ENCODE results near the gene CATSPERD. TPM values are rescaled to one million over a fixed set of nuclear protein-coding genes. Genes with fewer than 3 reads are reported as not detected.

The CATSPERD gene
- total RNA-seq, 1 experiment from 2014 or later = 0.50 TPM

DNA sequence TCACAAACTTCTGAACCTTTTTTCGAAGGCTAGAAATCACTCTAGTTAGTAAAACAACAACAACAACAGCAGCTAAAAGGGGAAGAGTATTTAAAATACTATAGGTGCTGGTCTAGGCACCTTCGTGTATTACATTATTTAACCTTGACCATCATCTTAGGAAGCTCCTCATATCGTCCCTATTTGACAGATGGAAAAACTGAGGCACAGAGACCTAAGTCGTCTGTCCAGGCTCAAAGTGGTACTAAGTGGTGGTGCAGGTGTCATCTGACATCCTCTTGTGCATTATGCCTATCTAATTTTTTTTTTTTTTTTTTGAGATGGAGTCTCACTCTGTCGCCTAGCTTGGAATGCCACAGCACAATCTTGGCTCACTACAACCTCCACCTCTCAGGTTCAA lies 29.1 kb downstream of the CATSPERD start:
- ChIA-PET CTCF (interaction anchor here (0.5 to 0.6 kb wide), 2 partner anchors 273 to 582 kb away, joined by 3 read pairs; no protein-coding TSS in a partner anchor), POLR2A (no interaction called here)
- Mint-ChIP-seq H3K27ac (no peak overlapping the region), H3K9me3 (no peaks in the 10 kb centered on the region), H3K27me3 (ENCODE audit: low read depth) (peaks cover 15% of the 10 kb centered on the region; the same call in 1 of the 2 replicates), H3K36me3 (no peaks in the 10 kb centered on the region), H3K4me1 (no peaks in the 10 kb centered on the region), H3K4me3 (no peak overlapping the region)
- no peak for TF ChIP-seq KAT7 (CRISPR knock-in tag; IDR thresholded peaks at IDR 0.05; ENCODE audit: borderline replicate concordance)
- TF ChIP-seq NR1H2 (CRISPR knock-in tag; IDR thresholded peaks at IDR 0.05) = no peak
- TF ChIP-seq MYBL2 (CRISPR knock-in tag; IDR thresholded peaks at IDR 0.05) = no peak
- TF ChIP-seq ZNF532 (CRISPR knock-in tag; IDR thresholded peaks at IDR 0.05; ENCODE audit: borderline replicate concordance) = no peak
- TF ChIP-seq, protein P1, sequence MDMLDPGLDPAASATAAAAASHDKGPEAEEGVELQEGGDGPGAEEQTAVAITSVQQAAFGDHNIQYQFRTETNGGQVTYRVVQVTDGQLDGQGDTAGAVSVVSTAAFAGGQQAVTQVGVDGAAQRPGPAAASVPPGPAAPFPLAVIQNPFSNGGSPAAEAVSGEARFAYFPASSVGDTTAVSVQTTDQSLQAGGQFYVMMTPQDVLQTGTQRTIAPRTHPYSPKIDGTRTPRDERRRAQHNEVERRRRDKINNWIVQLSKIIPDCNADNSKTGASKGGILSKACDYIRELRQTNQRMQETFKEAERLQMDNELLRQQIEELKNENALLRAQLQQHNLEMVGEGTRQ (CRISPR knock-in tag; IDR thresholded peaks at IDR 0.05) = no peak
- TF ChIP-seq OVOL2 (CRISPR knock-in tag; IDR thresholded peaks at IDR 0.05; ENCODE audit: borderline replicate concordance) = no peak
- TF ChIP-seq, protein P2, sequence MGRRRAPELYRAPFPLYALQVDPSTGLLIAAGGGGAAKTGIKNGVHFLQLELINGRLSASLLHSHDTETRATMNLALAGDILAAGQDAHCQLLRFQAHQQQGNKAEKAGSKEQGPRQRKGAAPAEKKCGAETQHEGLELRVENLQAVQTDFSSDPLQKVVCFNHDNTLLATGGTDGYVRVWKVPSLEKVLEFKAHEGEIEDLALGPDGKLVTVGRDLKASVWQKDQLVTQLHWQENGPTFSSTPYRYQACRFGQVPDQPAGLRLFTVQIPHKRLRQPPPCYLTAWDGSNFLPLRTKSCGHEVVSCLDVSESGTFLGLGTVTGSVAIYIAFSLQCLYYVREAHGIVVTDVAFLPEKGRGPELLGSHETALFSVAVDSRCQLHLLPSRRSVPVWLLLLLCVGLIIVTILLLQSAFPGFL (CRISPR knock-in tag; IDR thresholded peaks at IDR 0.05; ENCODE audit: borderline replicate concordance) = no peak
- no peak for TF ChIP-seq ELF4 (CRISPR knock-in tag; IDR thresholded peaks at IDR 0.05; ENCODE audit: low read depth)
- TF ChIP-seq, protein P3, sequence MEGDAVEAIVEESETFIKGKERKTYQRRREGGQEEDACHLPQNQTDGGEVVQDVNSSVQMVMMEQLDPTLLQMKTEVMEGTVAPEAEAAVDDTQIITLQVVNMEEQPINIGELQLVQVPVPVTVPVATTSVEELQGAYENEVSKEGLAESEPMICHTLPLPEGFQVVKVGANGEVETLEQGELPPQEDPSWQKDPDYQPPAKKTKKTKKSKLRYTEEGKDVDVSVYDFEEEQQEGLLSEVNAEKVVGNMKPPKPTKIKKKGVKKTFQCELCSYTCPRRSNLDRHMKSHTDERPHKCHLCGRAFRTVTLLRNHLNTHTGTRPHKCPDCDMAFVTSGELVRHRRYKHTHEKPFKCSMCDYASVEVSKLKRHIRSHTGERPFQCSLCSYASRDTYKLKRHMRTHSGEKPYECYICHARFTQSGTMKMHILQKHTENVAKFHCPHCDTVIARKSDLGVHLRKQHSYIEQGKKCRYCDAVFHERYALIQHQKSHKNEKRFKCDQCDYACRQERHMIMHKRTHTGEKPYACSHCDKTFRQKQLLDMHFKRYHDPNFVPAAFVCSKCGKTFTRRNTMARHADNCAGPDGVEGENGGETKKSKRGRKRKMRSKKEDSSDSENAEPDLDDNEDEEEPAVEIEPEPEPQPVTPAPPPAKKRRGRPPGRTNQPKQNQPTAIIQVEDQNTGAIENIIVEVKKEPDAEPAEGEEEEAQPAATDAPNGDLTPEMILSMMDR (IDR thresholded peaks at IDR 0.05) = no peak
- no peak for TF ChIP-seq RORB (CRISPR knock-in tag; IDR thresholded peaks at IDR 0.05)
- no peak for TF ChIP-seq ZNF416 (CRISPR knock-in tag; IDR thresholded peaks at IDR 0.05)
- TF ChIP-seq ZNF396 (CRISPR knock-in tag; IDR thresholded peaks at IDR 0.05; ENCODE audit: borderline replicate concordance) = no peak
- no peak for TF ChIP-seq MAX (CRISPR knock-in tag; IDR thresholded peaks at IDR 0.05)
- no peak for ATAC-seq
- DNase-seq (ENCODE audit: low spot score) = no peak

DNA sequence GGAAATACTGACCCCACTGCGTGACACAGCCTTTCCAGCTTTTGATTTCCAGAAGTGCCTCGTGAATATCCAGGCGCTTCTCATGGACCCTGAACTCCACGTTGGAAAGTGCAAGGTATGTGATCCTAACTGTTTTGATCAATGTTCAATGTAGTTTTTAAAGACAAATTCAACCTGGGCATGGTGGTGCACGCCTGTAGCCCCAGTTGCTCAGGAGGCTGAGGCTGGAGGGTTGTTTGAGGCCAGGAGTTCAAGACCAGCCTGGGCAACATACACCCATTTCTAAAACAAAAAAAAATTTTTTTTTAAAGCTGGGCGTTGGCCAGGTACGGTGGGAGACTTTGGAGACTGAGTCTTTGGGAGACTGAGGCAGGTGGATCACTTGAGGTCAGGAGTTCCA lies 31.3 kb downstream of the CATSPERD start:
- Mint-ChIP-seq H3K27ac (no peak overlapping the region), H3K27me3 (ENCODE audit: low read depth) (peaks cover 10% of the 10 kb centered on the region; the same call in 1 of the 2 replicates), H3K9me3 (no peaks in the 10 kb centered on the region), H3K4me3 (no peak overlapping the region), H3K36me3 (no peaks in the 10 kb centered on the region), H3K4me1 (no peaks in the 10 kb centered on the region)
- ChIA-PET CTCF (interaction anchor here (1.0 kb wide), 1 partner anchor 52 kb away, joined by 3 read pairs; no protein-coding TSS in a partner anchor), POLR2A (interaction anchor here (0.7 kb wide), 1 partner anchor 89 kb away, joined by 3 read pairs; no protein-coding TSS in a partner anchor)
- ATAC-seq (no peak), DNase-seq (ENCODE audit: low spot score) (no peak)
- TF ChIP-seq NFE2L1 (CRISPR knock-in tag; IDR thresholded peaks at IDR 0.05) (no peak), ZNF532 (CRISPR knock-in tag; IDR thresholded peaks at IDR 0.05; ENCODE audit: borderline replicate concordance) (no peak), SP1 (CRISPR knock-in tag; conservative IDR thresholded peaks at IDR 0.05) (no peak)
- TF ChIP-seq, protein P4, sequence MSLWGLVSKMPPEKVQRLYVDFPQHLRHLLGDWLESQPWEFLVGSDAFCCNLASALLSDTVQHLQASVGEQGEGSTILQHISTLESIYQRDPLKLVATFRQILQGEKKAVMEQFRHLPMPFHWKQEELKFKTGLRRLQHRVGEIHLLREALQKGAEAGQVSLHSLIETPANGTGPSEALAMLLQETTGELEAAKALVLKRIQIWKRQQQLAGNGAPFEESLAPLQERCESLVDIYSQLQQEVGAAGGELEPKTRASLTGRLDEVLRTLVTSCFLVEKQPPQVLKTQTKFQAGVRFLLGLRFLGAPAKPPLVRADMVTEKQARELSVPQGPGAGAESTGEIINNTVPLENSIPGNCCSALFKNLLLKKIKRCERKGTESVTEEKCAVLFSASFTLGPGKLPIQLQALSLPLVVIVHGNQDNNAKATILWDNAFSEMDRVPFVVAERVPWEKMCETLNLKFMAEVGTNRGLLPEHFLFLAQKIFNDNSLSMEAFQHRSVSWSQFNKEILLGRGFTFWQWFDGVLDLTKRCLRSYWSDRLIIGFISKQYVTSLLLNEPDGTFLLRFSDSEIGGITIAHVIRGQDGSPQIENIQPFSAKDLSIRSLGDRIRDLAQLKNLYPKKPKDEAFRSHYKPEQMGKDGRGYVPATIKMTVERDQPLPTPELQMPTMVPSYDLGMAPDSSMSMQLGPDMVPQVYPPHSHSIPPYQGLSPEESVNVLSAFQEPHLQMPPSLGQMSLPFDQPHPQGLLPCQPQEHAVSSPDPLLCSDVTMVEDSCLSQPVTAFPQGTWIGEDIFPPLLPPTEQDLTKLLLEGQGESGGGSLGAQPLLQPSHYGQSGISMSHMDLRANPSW (CRISPR knock-in tag; conservative IDR thresholded peaks at IDR 0.05; ENCODE audit: low read depth) = no peak
- TF ChIP-seq, protein P5, sequence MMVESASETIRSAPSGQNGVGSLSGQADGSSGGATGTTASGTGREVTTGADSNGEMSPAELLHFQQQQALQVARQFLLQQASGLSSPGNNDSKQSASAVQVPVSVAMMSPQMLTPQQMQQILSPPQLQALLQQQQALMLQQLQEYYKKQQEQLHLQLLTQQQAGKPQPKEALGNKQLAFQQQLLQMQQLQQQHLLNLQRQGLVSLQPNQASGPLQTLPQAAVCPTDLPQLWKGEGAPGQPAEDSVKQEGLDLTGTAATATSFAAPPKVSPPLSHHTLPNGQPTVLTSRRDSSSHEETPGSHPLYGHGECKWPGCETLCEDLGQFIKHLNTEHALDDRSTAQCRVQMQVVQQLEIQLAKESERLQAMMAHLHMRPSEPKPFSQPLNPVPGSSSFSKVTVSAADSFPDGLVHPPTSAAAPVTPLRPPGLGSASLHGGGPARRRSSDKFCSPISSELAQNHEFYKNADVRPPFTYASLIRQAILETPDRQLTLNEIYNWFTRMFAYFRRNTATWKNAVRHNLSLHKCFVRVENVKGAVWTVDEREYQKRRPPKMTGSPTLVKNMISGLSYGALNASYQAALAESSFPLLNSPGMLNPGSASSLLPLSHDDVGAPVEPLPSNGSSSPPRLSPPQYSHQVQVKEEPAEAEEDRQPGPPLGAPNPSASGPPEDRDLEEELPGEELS (CRISPR knock-in tag; IDR thresholded peaks at IDR 0.05) = no peak
